Measurements from ENCODE around the gene PNMA8C. TPM values are rescaled to one million over a fixed set of nuclear protein-coding genes. Genes with fewer than 3 reads are reported as not detected.

The PNMA8C gene
- total RNA-seq = under 1 TPM in 2 of 6 donors, not detected in 4; under 0.01 to 0.27 TPM

DNA sequence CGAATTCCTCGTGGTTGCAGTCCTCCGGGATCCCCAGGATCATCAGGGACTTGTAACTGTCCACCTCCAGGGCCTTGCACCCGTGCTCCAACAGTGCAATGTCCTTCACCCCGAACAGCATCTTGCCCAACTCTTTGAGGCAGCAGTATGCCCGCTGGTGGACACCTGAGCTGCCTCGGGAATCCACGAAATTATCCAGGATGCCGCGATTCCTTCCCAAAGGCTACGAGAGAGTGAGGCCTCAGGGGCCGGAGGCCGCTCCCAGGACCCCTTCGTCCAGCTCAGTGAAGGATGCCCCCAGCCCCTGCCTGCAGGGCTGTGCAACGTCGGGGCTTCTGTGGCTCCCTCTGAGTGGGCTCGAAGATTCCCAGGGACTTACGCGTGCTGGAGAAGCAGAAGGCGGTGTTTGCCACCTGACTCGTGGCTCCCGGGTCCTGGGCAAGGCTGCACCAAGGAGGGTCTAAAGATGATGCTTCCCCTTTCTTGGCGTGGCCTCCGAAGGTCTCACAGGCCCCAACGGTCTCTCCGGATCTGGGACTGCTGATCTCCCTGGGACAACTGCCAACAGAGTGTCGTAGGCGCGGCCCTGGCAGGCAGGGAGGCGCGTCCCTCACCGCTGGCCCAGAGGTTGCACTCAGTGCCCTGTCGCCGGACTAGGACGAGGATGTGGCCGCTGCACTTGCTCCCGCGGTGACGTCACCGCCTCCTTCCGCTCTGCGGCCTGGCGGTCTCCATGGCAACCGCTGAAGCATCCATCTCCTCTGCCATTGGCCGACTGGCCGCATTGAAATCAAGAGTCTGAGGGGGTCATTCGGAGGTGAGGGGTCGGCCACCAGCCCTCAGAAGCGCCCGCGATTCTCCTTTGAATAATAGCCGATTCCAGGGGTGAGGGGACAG is at the start of gene PNMA8C:
TSS of gene PNMA8C (minus strand) at position 698 of the 897 bp plus-strand sequence. CDS start at position 121, 577 bp downstream.
- no peak for TF ChIP-seq EP300 (IDR thresholded peaks at IDR 0.05)
- TF ChIP-seq, protein P1, sequence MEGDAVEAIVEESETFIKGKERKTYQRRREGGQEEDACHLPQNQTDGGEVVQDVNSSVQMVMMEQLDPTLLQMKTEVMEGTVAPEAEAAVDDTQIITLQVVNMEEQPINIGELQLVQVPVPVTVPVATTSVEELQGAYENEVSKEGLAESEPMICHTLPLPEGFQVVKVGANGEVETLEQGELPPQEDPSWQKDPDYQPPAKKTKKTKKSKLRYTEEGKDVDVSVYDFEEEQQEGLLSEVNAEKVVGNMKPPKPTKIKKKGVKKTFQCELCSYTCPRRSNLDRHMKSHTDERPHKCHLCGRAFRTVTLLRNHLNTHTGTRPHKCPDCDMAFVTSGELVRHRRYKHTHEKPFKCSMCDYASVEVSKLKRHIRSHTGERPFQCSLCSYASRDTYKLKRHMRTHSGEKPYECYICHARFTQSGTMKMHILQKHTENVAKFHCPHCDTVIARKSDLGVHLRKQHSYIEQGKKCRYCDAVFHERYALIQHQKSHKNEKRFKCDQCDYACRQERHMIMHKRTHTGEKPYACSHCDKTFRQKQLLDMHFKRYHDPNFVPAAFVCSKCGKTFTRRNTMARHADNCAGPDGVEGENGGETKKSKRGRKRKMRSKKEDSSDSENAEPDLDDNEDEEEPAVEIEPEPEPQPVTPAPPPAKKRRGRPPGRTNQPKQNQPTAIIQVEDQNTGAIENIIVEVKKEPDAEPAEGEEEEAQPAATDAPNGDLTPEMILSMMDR (IDR thresholded peaks at IDR 0.05) = no peak
- TF ChIP-seq POLR2AphosphoS5 (IDR thresholded peaks at IDR 0.05) = no peak
- TF ChIP-seq POLR2A (IDR thresholded peaks at IDR 0.05) = no peak
- peak; percentile 22 to 87 for DNase-seq
- WGBS, 2 donors = 19 to 35% methylated on average over 10 to 50 of the region's 52 CpGs
- Histone ChIP-seq H3K4me3 (peak within 1 kb of the TSS in 1 of 4 donors; percentile 3), H3K36me3 (no peaks in the 10 kb centered on the region), H3K4me1 (peaks cover 0 to 22% (median 11%) of the 10 kb centered on the region in 4 donors), H3K9me3 (no peaks in the 10 kb centered on the region), H3K27me3 (peaks cover 0 to 3% (median 0%) of the 10 kb centered on the region in 4 donors), H3K27ac (no peak within 1 kb of the TSS)
- peak in 1 of 2 donors; percentile 67 for ATAC-seq (ENCODE audit: low FRiP score in 2 of 2)

DNA sequence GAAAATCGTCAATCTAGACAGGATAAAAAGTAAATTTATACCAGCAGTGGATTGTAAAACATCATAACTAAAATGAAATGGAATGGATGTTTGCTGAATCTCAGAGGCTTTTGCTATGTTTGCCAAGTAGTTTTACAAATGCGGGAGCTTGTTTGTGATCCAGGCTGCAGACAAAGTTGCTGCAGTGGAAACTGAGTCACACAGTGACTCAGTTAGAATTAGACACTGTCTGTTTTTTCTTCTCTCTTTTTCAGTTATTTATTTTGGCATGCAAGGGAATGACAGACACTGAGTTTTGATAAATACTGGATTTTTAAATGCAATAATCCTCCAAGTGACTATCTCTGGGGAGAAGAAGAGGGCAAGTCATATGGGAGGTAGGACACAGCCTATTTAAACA is 47.2 kb upstream of the PNMA8C start:
- H3K9me3 ChIP-seq = no peaks in the 10 kb centered on the region
- no peaks in the 10 kb centered on the region for H3K36me3 ChIP-seq
- WGBS, 2 donors = 71 to 77% methylated on average over 2 of the region's 2 CpGs
- H3K4me3 ChIP-seq = no peak overlapping the region
- no peak overlapping the region for H3K27ac ChIP-seq
- TF ChIP-seq POLR2AphosphoS5 (IDR thresholded peaks at IDR 0.05) = no peak
- no peak for TF ChIP-seq EP300 (IDR thresholded peaks at IDR 0.05)
- peaks cover 8 to 11% (median 9%) of the 10 kb centered on the region in 4 donors for H3K4me1 ChIP-seq
- ATAC-seq (ENCODE audit: low FRiP score in 2 of 2) (no peak), DNase-seq (no peak)
- H3K27me3 ChIP-seq = peaks cover 0 to 6% (median 3%) of the 10 kb centered on the region in 4 donors

DNA sequence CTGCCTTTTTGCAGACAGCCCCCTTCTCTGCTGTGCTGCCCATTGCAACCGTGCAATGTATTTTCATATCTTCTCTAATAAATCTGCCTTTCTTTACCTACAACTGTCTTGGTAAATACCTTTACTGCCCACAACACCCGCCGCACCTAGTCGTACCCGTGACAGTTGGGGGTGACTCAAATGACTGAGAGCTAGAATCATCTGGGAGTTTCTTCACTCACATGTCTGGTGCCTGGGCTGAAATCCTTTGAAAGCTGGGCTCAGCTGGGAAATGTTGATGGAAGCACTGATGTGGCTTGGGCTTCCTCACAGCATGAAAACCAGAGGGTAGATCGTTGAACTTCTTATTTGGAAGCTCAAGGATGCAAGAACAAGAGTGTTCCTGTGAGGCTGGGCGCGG is 45.5 kb upstream of the PNMA8C start:
- Histone ChIP-seq H3K27ac (no peak overlapping the region), H3K4me1 (peaks cover 8 to 14% (median 10%) of the 10 kb centered on the region in 4 donors), H3K9me3 (no peaks in the 10 kb centered on the region), H3K4me3 (no peak overlapping the region), H3K36me3 (no peaks in the 10 kb centered on the region), H3K27me3 (peaks cover 0 to 6% (median 3%) of the 10 kb centered on the region in 4 donors)
- DNase-seq (no peak), ATAC-seq (ENCODE audit: low FRiP score in 2 of 2) (no peak)
- 81 to 86% methylated on average over 8 of the region's 8 CpGs for WGBS, 2 donors
- TF ChIP-seq POLR2AphosphoS5 (IDR thresholded peaks at IDR 0.05) (no peak), POLR2A (IDR thresholded peaks at IDR 0.05) (no peak), EP300 (IDR thresholded peaks at IDR 0.05) (no peak)
- TF ChIP-seq, protein P1 (IDR thresholded peaks at IDR 0.05) = no peak

DNA sequence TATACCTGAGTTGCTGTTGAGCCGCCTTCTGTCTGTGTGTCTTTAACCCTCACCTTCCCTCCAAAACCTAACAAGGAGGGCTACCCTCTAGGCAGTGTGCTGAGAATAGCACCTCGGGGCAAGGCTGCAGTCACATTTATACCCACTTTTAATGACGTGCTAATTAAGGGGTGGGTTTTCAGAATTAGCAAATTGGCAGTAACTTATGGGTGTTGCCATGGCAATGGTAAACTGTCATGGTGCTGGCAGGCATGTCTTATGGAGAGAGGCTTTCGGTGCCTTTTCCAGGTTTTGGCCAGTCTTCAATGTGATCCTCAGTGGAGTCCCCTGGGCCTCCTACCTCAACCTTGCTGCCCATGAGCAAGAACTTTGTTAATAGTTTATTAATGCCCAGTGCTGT is 43.9 kb upstream of the PNMA8C start:
- TF ChIP-seq EP300 (IDR thresholded peaks at IDR 0.05) (no peak), POLR2A (IDR thresholded peaks at IDR 0.05) (no peak), POLR2AphosphoS5 (IDR thresholded peaks at IDR 0.05) (no peak)
- TF ChIP-seq, protein P1 (IDR thresholded peaks at IDR 0.05) = no peak
- no peaks in the 10 kb centered on the region for H3K36me3 ChIP-seq

DNA sequence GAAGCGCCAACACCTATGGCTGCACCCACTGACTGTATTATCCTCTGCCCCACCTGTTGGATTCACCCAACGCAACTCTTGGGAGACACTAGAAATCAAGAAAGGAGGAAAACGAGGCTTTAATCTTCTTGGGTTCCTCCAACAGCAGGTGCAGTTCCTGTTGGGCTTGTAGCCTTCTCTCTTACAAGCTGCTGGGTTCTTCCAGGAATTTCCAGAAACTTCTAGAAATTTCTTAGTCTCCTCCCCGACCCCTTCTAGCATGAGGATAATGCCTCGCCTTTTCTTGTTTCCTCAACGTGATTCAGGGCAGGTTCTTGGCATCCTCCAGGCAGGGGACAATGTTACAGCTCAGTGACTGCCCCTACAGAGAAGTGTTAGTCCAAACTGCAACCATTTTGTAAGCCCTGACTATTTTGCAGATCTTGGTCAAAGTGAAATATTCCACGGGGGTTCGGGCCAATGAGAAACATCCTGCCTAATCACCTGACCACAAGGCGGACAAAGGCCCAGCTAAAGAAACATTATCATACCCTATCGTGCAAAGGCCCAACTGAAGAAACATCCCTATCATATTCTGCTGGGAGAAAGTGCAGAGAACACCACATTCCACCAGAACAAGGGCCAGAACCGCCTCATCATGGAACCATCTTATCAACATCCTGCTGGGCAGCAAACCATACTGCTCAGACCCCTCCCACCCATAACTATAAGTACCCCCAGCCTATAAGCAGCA is 43.2 kb upstream of the PNMA8C start:
- H3K4me1 ChIP-seq = peaks cover 8 to 14% (median 10%) of the 10 kb centered on the region in 4 donors
- no peaks in the 10 kb centered on the region for H3K9me3 ChIP-seq
- peak overlapping the region in 1 of 4 donors; percentile 59 for H3K27ac ChIP-seq
- peak overlapping the region in 3 of 4 donors; percentile 29 to 49 (median 46) for H3K4me3 ChIP-seq
- no peak for ATAC-seq (ENCODE audit: low FRiP score in 2 of 2)
- DNase-seq = no peak
- peaks cover 0 to 6% (median 3%) of the 10 kb centered on the region in 4 donors for H3K27me3 ChIP-seq
- TF ChIP-seq POLR2AphosphoS5 (IDR thresholded peaks at IDR 0.05) (no peak), POLR2A (IDR thresholded peaks at IDR 0.05) (no peak), EP300 (IDR thresholded peaks at IDR 0.05) (no peak)
- no peaks in the 10 kb centered on the region for H3K36me3 ChIP-seq
- 62 to 70% methylated on average over 11 of the region's 11 CpGs for WGBS, 2 donors

More for the DNA sequence above, 43.9 kb upstream of the PNMA8C start:
- no peaks in the 10 kb centered on the region for H3K9me3 ChIP-seq
- 83 to 95% methylated on average over 3 to 4 of the region's 4 CpGs for WGBS, 2 donors
- DNase-seq (no peak), ATAC-seq (ENCODE audit: low FRiP score in 2 of 2) (no peak)
- no peak overlapping the region for H3K27ac ChIP-seq
- H3K27me3 ChIP-seq = peaks cover 0 to 6% (median 3%) of the 10 kb centered on the region in 4 donors
- no peak overlapping the region for H3K4me3 ChIP-seq
- peaks cover 8 to 14% (median 10%) of the 10 kb centered on the region in 4 donors for H3K4me1 ChIP-seq
